T1000 (cell line): ENCODE results near the gene PCDH15.
"Not testable (repeated sequence)": the region's sequence is repeated elsewhere in the genome, so short reads cannot be mapped to it uniquely, and the experiment has no call there.

ENCODE experiments used
- DNase-seq: peaks from one replicate; lab custom pipeline; 2025; ENCODE audit warnings: mixed read lengths; lab: John Stamatoyannopoulos, UW

Gene PCDH15

DNA sequence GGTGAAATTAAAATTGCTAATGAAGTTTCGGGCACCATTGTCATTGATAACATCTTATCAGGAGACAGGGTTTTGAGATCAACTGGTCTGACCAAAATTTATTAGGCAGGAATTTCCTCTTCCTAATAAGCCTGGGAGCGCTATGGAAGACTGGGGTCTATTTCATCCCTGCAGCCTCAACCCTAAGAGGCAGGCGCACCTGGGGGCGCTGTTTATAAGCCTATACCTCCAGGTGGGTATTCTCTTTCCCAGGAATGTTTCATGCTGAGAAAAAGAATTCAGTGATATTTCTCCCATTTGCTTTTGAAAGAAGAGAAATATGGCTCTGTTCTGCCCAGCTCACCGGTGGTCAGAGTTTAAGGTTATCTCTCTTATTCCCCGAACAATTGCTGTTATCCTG is 406.4 kb downstream of the PCDH15 start:
- not testable (repeated sequence) for DNase-seq

DNA sequence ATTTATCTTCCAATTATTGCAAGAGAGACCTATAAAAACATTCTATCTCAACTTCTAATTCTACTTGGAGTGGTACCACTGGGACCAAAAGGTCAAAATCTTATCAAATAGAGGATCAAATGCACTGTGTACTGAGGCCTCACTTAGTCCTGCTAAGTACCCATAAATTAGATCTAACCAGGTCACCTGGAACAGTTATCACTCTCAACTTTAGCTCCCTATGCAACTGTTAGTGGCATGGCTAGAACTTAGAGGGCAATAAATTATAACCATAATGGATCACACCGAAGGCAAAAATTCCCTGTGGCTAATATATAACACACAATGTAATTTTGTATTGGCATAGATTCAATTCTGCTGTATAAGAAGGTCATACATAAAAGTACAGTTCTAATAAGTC is 428.9 kb downstream of the PCDH15 start:
- no peak for DNase-seq

DNA sequence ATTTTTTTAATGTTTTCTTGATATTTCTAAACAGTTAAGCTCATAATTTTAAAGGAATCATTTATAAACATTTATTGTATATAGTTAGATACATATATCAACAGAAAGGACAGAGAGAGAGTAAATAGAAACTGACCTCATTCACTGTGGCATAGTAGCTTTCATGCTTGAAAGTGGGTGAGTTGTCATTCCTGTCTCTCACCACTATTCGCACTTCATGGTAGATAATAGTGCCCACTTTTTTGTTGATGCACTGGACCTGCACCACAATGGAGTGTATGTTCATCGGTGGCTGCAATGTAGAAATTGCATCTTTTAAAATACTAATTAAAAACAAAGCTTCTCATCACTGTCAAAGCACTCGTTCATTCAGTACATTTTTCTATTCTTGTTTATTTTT is 432.0 kb downstream of the PCDH15 start:
- DNase-seq: no peak

DNA sequence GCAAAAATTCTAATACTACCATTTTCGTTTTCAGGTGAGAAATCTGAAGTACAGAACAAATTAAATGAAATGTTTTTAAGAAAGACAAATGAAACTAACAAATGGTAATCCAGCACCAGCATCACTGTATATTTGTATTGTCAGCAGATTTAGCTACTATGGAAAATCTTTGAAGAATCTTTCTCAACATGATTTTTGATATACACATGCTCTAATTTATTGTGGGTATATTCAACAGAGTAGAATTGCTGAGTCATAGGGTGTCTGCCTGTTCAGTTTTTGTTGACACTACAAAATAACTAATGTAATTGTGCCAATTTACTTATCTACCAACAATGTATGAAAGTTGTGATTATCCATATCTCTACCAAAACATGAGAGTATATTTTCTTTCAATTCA is 437.6 kb downstream of the PCDH15 start:
- DNase-seq: no peak

DNA sequence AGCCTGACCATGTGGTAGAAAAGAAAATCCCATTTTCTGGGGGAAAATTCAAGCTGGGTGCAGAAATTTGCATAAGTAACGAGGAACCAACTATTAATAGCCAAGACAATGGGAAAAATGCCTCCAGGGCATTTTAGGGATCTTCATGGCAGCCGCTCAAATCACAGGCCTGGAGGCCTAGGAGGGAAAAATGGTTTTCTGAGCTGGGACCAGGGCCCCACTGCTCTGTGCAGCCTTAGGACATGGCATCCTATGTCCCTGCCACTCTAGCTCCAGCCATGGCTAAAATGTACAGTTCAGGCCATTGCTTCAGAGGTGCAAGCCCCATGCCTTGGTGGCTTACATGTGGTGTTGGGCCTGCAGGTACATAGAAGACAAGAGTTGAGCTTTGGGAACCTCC is 459.0 kb downstream of the PCDH15 start:
- no peak for DNase-seq

DNA sequence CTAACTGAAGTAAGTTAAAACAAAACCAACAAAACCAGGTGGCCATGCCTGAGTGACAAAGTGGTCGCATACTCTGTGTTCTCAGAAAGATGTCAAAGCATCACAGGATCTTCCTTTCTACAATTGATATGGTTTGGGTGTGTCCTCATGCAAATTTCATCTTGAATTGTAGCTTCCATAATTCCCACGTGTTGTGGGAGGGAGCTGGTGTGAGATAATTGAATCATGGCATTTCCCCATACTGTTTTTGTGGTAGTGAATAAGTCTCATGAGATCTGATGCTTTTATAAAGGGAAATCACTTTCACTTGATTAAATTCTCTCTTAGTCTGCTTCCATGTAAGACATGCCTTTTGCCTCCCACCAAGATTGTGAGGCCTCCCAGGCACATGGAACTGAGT is 465.7 kb downstream of the PCDH15 start:
- DNase-seq: no peak

DNA sequence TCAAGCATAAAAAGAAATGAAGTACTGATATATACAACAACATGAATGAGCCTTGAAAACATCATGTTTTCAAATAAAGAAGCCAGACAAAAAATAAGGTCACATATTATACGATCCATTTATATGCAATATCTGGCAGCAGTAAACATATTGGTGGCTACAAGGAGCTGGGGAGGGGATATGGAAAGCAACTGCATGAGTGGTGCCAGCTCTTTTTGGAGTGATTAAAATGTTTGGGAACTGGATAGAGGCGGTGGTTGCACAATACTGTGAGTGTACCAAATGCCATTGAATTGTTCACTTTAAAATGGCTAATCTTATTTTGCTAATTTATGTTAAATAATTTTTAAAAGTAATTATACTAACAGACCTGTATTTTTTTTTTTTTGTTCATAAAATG is 481.7 kb downstream of the PCDH15 start:
- DNase-seq: no peak

DNA sequence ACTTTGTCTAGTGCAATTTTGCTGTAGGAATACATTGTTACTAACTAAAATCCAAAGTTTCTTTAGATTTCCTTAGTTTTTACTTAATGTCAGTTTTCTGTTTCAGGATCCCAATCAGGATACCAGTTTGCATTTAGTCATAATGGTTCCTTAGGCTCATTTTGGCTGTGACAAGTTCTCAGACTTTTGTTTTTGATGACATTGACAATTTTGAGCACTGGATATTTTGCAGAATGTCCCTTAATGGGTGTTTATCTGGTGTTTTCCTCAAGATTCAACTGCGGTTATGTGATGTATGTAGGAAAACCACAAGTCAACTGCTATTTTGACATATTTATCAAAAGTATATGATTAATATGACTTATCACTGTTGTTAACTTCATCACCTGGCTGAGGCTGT is 482.6 kb downstream of the PCDH15 start:
- no peak for DNase-seq

DNA sequence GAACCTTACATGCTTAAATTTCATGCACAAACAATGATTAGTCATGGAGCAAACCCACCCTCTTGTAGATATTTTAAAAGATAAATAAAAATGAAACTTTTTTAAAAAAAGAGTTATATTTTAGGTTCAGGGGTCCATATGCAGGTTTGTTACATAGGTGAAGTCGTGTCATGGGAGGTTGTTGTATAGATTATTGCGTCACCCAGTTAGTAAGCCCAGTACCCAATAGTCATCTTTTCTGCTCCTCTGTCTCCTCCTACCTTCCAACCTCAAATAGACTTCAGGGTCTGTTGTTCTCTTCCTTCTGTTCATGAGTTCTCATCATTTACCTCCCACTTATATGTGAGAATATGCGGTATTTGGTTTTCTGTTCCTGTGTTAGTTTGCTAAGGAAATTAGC is 486.6 kb downstream of the PCDH15 start:
- no peak for DNase-seq

DNA sequence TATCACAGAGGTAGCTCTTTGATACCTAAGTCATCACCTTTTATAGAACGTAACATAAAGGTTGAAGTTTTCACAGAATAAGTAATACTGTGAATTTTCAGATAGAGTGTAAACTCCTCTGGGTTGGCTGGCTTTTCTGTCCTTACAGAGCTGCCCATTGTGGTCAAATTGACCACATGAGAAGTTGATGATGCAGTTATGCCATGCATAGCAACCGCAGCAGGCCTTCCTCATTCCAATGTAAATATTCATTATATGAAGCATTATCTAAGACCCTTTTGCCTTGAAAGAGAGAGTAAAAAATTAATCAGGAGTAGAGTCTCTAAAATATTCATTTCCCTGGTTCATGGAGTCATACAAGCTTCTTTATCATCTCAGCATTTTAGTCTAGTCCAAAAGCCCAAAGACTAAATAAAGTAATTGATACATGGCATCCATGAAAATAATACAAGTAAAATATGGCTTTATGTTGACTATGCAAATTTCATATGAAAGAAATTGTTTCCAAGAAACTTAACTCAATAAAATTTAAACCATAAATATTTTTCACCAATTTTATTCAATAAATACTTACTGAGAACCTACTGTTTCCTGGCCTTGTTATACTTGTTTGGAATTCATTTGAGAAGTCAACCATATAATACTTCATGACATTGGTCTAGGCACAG is 516.4 kb downstream of the PCDH15 start:
- DNase-seq: no peak

DNA sequence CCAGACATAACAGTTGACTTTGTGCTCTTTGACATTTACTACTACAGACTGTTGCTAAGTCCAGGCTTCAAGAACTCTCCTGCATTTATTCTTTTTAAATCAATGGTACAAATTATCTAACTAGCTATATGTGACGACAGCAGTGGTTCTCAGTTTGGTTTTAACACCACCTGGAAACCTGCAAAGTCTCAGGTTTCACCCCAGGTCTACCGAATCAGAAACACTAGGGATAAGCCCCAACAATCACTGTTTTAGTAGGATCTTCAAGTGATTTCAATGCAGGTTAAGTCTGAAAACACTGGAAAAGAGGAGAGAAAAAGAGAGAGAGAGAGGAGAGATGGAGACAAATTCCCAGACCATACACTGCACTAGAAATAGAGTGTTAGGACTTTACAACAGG is 519.0 kb downstream of the PCDH15 start:
- no peak for DNase-seq

DNA sequence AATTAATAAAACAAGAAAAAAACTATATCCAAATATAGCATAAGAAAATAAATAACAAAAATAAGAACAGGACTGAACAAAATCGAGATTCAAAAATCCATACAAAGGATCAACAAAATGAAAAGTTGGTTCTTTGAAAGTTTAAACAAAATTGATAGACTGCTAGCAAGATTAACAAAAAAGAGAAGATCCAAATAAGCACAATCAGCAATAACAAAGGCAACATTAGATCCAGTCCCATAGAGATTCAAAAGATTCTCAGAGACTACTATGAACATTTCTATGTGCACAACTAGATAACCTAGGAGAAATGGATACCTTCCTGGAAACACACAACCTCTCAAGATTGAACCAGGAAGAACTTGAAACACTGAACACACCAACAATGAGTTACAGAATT is 534.6 kb downstream of the PCDH15 start:
- DNase-seq: no peak

DNA sequence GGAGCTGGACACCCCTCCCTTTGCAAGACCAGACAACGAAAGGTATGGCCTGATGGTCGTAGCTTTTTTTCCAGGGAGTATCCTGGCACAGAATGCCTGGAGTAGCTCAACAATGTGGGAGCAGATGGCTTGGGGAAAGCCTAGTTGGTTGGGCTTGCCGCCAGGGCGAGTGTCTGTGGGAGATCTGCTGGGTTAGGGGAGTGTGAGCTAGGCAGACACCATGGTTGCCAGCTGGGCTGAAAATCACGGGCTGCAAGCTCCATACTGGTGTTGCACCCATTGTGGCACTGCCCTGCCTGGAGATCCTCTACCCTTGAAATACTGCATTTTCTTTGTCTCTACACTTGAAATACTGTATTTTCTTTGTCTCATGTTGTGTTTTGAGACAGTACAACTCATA is 538.3 kb downstream of the PCDH15 start:
- no peak for DNase-seq

DNA sequence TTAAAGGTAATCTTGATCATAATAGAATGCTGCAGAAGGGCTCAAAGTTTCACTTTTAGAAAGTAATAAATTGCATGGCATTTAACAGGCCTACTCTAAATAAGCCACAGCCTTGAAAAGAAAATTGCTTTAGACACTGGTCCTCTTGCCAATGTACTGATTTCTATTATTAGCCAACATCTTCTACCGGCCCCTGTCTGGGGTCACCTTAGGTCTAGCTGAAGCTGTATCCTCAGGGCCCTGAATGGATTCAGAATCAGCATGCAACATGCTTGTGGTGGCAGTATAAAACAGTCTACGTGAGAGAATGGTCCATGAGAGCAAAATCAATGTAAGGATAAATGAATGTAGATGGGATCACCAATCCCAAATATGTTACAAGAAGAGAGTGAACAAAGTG is 541.9 kb downstream of the PCDH15 start:
- no peak for DNase-seq

DNA sequence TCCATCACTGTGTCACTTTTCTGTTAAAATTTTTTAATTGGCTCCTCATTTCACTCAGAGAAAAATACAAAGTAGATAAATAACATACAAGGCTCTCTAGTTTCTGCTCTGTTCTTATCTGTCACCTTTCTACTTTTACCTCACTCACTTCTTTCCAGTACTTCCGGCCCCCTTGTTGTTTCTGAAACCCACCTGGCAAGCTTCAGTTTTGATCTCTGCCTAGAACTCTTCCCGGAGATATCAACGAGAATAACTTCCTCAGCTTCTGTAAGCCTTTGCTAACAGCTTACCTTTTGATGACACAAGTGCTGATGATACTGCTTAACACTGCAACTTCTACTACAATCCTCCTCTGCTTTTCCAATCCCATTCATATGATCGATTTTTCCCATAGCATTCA is 566.2 kb downstream of the PCDH15 start:
- no peak for DNase-seq

DNA sequence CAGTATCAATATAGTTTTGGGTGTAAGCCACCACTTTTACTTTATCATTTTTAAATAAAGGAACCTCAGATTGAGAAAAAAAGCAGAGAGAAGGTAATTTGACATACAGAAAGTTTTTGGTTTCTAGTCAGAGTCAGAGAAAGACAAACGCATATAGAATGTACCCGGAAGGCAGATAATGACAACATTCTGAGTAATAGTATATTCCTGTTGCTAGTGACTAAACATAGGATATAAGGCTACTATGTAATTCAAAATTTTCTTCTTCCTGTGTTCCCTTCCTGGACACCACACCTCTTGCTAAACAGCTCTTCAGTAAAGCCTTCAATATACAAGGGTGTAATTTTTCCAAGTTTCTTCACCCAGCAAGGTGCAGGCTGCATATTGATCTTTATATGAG is 597.6 kb downstream of the PCDH15 start:
- DNase-seq: no peak

DNA sequence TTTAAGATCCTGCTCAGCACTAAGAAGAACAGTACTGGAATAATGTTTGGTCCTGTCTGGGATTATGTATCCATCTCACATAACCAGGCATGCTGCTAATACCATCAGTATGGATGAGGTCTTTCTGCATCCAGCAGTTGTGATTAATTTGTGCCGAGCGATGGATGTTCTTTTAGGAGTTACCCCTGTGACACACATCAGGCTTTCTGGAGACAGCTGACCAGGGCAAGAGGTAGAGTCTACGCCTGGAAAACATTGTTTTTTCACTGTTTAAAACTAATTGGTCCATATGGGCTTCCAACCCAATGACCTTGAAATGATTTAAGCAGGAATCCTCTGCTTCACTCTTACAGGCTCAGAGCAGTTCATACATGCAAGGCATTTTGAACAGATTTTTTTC is 603.0 kb downstream of the PCDH15 start:
- DNase-seq: no peak

DNA sequence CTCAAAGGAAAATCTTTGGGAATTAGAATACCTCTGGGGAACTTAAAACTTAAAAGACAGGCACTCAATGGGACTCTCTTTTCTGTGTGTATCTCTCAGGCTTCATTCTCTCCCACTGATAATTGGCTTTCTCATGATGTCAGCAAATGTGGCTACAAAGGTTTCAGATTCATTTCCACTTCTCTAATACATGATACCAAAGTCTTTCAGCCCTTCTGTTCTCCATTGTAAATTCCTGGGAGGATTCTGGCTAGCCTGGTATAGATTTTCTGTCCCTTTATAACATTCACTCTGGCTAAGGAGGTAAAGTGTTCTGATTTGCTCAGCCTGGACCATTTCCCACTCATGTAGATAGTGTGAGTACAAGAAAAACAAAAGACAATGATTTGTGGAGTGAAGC is 606.2 kb downstream of the PCDH15 start:
- DNase-seq: no peak

DNA sequence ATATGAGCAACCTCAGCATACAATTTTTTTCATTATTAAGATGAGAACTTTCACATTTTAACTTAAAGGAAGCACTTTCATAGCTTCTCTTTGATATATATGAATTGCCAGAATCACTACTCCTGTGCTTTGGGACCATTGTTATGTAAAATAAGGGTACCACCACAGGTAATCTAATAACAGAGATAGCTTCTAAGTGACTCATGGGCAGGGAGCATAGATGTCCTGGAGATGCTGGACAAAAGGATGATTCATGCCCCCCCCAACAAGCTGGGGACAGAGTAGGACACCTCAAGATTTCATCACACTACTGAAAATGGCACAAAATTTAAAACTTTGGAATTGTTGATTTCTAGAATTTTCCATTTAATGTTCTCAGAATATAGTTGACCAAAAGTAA is 641.1 kb downstream of the PCDH15 start:
- no peak for DNase-seq

DNA sequence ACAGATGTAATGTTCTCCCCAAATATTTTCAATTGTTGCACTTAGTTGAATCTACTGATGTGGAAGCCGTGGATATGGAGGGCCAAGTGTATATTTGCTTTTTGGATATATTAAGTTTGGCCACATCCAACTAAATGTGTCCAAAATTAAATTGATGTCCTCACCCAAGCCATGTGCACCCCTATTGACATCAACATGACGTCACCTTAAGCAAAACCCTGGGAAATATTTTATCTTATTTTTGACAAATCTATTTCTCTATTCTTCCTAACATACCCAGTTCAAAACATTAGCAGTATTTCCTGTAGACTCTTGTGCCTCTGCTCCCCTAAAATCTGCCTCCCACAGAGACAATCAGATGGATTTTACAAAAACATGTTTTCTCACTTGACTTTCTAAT is 652.5 kb downstream of the PCDH15 start:
- no peak for DNase-seq

DNA sequence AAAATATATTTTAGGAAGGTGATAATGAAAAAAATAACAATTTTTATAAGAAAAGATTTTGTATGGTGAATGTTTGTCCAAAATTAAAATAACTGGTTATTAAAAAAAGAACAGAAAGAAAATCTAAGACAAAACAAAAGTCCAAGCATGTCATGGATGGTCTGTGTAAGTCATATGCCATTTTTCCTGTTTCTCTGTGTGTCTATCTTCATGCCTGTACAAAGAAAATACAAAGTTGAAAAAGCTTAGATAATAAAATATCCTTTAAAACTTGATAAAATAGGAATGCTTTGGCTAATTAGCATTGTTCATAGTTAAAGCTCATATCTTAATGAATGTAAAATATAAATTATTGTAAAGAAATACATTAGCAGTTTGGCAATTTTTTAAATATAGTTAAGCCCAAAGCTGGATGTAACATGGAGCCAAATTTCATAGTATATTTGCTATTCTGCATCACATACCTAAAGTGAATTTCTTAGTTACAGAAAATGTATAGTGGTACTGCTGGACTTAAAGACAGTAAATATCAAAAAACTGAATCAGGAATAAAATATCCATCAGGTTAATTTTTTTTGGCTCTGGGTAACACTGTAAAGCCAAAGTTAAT is 661.1 kb downstream of the PCDH15 start:
- no peak for DNase-seq

DNA sequence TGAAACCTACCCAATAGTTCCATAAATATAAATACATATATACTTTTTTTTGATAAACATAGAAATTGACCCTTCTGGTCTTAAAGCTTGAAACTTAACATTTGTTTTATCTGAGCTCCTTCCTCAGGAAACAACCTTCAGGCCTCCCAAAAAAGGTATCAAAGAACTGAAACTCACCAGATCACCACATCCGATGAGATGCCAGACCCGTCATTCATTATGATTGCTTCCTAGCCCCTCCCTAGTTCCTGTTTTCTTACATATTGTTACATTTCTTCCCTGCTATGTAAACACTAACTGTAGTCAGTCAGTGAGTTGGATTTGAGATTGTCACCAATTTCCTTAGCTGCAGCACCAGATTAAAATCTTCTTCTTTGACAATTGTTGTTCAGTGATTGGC is 663.6 kb downstream of the PCDH15 start:
- DNase-seq: no peak

DNA sequence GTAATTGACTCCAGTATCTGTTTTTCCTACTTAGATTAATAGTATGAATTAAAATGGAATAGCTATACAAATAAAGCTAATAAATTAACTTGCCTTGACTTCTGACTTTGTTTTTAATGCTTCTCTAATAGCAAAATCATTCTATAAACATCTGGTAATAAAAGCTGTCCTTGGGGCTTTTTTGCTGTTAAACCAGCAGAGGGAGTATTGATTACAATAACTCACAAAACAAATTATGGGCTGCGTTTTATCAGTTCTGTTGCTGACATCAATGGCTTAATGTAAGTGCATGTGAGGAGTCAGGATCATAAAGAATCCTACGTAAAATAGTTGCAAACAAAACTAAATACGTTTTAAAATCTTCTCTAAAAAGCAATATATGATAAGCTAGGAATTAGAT is 667.8 kb downstream of the PCDH15 start:
- no peak for DNase-seq

DNA sequence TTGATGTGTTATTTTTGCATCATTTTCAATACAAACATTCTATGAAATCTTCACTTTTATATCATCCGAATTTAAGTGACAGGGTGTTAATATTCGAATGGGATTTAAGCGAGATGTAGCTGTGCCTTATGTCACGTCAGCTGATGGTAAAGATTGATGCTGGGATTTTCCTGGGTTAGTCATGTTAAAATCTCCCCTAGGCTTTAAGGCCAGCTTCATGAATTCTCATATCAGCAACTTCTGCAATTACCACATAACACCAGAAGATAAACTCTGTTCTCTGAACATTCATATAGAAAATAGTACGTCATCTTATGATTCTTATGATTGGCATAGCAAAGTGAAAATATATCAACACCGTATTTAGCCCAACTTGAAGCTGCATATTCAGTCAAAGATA is 669.2 kb downstream of the PCDH15 start:
- no peak for DNase-seq
